HG03354 (cell line): ENCODE data around the gene PHTF2.
A peak's percentile ranks its signal among the peaks of the same experiment; 100 is the strongest.

Source experiments
- ATAC-seq: cut with Tn5 transposase; IDR thresholded peaks from one replicate; pipeline ENCODE4 v1.9.1; 2021; ENCODE audit warnings: mild to moderate bottlenecking; ENCODE audit not compliant: unreplicated experiment, poor library complexity, severe bottlenecking

PHTF2 gene

GRCh38 chr7:77912293-77912692 lies 113.7 kb downstream of the PHTF2 start:
- ATAC-seq = no peak

- no peak for ATAC-seq
Observed at GRCh38 chr7:77913977-77914607, 115.5 kb downstream of the PHTF2 start.

DNA sequence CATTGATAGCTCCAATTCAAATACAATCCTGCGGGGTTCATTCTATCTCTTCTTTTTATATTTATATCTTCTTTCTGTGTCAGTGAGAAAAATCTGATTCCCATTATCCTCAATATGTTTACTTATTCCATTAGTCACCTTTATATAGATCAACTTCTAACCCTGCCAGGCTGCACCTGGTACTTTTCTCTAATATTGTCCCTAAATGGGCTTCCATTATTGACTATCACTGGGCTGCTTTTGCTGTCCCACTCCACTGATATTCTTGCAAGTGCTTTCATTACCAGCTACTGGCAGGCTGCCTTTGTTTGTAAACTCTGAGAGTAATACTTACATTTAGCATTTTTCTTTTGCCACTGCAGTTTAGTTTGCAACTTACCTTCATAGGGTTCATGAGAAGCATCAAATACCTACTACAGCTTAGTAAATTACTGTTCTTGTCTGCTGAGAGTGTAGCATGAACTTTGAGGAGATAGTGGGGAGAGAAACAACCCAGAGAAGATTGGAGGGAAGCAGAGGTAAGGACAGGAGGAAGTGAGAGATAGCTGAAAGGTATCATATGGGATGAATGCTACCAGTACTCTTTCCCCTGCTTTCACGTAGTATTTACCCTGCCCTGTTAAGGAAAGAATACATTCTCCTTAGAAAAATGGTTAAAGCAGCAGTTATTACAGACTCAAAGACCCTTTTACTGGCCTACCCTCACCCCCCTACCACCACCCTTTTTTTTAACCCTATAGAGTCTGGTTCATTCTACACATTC lies 119.1 kb downstream of the PHTF2 start:
- ATAC-seq = no peak

- no peak for ATAC-seq
Observed at GRCh38 chr7:77918676-77919075, 120.1 kb downstream of the PHTF2 start.

DNA sequence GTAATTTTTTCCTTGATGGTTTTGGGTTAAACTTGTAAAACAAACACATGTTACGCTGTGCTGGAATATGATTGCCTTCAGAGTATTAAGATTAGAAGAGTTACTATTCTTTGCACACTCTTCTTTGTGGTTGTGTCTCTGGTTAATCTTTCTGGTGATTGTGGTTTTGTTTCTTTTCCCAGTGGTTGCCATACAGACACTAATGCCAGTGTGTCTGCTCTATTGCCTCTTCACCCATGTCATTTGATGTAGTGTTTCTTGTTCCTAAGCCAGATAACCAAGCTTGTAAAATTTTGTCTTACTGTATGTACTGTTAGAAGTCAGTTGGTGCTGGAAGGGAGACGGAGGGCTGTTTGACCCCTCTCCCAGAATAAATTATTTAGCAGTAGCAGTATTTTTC lies 124.8 kb downstream of the PHTF2 start:
- ATAC-seq = no peak

- ATAC-seq = no peak
Observed at GRCh38 chr7:77930496-77930895, 131.9 kb downstream of the PHTF2 start.

DNA sequence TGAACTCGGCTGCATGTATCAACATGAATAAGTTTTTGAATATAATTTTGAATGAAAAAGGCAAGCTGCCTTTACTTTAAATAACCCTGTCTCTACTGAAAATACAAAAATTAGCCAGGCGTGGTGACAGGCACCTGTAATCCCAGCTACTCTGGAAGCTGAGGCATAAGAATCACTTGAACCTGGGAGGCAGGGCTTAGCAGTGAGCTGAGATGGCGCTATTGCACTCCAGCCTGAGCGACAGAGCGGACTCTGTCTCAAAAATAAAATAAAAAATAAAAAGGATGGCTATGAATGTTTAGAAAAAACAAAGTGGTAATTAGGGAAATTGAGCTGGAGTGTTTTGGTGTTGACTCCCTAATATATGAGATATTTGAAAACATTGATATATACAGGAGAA lies 133.3 kb downstream of the PHTF2 start:
- no peak for ATAC-seq

DNA sequence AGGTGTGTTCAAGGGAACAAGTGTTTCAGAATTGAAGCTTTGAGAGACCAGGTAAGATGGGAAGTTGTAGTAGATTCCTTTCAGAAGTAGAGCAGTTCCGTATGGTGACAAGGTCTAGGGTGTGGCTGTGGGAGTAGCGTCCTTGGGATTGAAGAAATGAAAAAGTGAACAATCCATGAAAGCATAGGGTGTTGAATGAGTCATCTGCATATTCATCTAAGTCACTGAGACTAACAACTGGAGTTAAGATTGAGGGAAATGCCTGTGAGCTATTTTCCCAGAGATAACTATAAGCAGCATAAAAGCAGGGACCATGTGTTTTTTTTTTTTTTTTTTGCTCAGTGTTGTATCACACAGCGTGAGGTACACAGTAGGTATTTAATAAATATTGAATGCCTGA lies 134.8 kb downstream of the PHTF2 start:
- no peak for ATAC-seq

GRCh38 chr7:77935652-77936348 lies 137.2 kb downstream of the PHTF2 start:
- no peak for ATAC-seq

GRCh38 chr7:77940647-77941046 lies 142.1 kb downstream of the PHTF2 start:
- peak; percentile 56 for ATAC-seq

DNA sequence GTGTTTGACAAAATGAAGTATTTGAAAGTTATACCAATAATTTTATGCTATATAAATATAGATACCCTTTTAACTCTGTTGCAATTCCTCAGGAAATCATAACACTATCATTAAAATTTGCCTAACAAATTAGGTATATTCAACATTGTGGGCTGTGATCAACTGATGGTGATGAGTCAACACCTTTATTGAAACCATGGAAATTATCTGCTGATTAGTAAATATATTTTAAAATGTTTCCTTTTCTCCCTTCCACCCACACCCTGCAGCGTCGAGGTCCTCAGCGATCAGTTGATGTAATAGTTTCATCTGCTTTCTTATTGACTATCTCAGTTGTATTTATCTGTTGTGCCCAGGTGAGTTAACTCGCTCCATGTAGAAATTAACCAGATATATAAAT lies 143.9 kb downstream of the PHTF2 start:
- ATAC-seq = no peak

DNA sequence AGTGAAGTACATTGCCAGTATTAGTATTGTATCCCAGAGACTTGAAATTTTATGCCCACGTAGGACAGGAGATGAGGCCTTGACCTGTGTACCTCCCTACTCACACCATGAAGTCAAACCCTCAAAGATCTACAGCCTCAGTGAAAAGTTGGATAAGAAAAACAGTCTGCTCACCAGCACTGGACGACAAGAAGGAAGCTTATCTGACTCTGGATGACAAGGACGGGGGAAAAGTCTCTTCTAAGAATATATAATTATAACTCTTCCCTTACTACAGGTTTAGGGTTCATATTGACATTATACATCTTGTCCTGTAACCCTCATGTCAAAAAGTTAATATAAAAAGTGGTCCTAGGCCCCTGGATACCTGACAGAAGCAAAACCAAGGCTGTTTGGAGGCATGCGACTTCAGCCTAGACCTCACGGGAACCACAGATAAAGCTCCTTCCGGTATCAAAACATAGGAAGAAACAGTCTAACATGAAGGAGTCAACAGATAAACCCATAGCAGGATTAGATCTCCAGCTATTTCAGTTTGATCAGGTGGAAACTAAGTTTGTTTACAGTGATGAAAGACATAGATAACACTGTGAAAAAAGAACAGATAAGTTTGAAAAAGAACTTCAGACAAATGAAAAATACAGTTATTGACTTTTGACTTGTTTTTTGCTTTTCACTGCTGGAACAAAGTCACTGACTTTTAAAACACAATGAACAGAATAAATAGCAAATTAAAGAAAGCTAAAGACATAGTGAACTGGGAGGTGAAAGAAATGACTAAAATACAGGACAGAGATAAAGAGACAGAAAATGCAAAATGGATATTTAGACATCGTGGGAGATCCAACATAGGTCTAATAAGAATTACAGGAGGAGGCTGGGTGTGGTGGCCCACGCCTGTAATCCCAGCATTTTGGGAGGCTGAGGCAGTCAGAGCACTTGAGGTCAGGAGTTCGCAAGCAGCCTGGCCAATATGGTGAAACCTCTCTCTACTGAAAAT lies 145.9 kb downstream of the PHTF2 start:
- no peak for ATAC-seq

GRCh38 chr7:77950548-77950947 lies 152.0 kb downstream of the PHTF2 start:
- no peak for ATAC-seq

DNA sequence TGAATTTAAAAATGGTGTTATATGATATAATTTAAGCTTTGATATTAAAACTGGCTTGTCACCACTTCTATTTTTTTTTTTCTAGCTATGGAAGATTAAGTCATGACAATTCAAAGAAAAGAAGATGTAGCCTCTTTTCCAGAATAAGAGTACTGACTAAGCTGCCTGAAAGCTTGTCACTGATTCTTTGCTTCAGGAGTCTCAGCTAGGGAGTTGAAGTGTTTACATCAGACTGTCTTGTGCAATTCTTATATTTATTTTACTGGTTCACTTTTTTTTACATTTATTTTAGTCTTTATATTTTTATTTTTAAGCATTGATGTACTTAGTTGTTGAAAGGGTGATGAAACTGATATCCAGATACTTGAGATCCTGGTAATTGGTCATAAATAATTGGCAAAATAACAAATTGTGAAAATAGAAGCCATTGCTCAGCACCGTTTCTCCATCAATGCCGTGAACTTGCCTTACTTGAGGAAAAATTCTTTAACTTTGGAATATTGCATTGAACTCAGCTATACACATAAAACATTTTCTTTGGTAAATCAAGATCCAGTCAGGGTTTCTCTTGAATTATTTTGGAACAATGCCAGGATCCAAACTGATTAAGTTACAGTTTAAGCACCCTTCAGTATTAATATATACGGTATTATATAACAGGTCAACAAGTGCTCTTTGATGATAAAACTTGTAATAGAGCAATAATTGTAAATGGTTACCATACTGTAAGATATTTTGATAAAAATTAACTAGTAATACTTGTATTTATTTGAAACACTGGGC lies 156.4 kb downstream of the PHTF2 start:
- no peak for ATAC-seq

GRCh38 chr7:77958436-77958835 lies 159.9 kb downstream of the PHTF2 start:
- no peak for ATAC-seq

DNA sequence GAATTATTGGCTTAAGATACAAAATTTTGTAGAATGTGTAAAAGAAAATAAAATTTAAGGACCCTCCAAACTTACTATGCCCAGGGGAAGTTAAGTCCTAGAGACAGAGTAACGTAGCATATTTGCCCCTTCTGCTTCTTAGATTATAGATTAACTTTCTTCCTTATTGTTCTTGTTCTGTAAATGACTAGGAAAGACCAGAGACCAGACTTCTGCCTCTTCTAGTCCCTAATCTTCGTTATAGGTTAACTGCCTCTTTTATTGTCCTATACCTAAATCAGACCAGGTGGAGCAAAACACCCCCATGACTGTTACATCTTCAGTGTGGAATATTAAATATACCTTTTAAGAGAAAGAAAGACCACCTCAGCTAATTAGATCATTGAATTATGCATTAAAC lies 160.5 kb downstream of the PHTF2 start:
- no peak for ATAC-seq

- no peak for ATAC-seq
Observed at GRCh38 chr7:77960336-77960735, 161.8 kb downstream of the PHTF2 start.

DNA sequence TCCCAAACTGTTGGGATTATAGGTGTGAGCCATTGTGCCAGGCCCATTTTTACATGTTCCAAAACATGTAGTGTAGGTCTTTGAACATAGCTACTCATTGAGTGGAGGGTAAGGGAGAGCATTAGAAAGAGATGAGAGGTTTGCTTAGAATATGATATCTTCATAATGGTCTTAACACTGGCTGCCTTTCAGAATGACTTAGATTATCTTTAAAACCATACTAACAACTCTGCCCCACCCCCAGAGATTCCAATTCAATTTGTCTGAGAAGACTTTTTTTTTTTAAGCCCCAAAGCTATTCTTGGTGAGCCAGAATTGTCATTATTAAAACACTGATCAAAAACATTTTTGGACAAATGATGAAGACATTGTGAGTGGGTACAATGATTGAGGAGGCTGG lies 168.9 kb downstream of the PHTF2 start:
- ATAC-seq = no peak

DNA sequence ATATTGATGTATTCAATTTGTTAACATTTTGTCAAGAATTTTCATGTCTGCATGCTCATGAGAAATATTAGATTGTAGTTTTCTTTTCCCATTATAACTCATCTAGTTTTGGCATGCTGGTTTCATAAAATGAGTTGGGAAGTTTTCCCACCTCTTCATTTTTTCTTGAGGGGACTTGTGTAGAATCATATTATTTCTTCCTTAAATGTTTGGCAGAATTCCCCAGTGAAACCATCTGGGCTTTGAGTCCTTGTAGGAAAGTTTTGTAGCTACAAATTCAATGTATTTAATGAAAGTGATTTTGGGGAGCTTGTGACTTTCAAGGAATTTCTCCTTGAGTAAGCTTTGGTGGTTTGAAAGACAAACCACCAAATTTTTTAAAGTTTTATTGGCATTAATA lies 173.2 kb downstream of the PHTF2 start:
- no peak for ATAC-seq
